GM12874 (cell line): ENCODE results near the gene LYST.

Experiments
- TF ChIP-seq, protein P1 (sequence below): IDR thresholded peaks from 2 replicates; pipeline ENCODE4 v1.5.1; 2011; ENCODE audit warnings: low read depth, mild to moderate bottlenecking, control low read depth, low read length, moderate library complexity; ENCODE audit not compliant: insufficient read depth

LYST gene

DNA sequence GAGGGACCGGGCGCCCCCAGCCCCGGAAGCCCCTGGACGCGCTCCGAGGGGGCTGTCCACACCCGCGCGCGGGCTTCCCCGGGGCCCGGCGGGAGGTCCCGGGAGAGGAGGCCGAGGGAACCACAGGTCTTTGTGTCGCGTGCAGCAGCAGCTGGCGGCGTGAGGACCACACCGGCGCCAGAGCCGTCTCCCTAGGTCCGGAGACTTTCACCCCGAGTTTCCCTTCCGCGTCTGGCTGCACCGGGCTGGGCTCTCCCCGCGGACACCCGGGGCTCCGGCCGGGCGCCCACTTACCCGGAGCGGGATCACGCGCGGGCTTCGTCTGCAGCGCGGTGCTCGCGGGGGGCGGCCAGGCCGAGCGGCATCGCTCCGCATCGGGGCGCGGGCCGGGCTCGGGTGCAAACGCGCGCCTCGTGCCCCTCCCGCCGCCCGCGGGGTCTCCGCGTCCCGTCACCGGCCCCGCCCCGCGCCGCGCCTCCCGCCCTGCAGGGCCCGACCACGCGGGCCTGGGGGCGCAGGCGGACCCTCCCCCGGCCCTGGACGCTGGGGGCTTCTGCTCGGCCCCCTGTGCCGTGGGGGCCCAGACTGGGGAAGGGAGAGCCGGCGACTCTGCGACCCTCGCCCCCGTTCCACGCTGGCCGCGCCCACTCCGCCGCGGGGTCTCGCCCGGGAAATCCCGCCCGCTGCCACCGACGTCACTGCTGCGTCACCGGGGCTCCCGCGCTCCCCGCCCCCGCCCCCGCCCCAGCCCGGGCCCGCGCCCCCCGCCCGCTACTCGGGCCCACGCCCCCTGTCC, 217.1 kb downstream of the LYST start, which contains the start of gene GNG4:
GNG4 (minus strand) TSS at position 417 of the 796 bp plus-strand sequence. CDS start 65,946 bp downstream, outside the sequence.
- TF ChIP-seq, protein P1, sequence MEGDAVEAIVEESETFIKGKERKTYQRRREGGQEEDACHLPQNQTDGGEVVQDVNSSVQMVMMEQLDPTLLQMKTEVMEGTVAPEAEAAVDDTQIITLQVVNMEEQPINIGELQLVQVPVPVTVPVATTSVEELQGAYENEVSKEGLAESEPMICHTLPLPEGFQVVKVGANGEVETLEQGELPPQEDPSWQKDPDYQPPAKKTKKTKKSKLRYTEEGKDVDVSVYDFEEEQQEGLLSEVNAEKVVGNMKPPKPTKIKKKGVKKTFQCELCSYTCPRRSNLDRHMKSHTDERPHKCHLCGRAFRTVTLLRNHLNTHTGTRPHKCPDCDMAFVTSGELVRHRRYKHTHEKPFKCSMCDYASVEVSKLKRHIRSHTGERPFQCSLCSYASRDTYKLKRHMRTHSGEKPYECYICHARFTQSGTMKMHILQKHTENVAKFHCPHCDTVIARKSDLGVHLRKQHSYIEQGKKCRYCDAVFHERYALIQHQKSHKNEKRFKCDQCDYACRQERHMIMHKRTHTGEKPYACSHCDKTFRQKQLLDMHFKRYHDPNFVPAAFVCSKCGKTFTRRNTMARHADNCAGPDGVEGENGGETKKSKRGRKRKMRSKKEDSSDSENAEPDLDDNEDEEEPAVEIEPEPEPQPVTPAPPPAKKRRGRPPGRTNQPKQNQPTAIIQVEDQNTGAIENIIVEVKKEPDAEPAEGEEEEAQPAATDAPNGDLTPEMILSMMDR, result no peak

DNA sequence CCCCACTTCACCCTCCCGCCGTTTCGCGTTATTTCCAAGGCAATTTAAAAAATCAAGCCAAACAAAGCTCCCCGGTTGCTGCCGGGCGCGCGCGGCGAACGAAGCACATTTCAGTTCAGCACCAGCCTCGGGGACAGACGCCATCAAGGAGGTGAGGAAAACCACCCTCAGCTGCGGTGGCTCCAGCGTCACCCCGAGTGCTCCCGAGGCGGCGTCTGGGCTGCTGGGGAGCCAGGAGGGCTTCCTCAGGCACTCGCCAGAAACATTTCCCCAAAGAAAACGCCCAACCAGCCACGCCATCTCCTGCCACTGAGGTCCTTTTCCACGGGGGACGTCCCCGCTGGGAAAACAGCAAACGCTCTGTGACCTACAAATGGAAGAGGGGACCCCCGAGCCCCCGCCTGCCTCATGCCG, 217.7 kb downstream of the LYST start:
- TF ChIP-seq, protein P1, result no peak

DNA sequence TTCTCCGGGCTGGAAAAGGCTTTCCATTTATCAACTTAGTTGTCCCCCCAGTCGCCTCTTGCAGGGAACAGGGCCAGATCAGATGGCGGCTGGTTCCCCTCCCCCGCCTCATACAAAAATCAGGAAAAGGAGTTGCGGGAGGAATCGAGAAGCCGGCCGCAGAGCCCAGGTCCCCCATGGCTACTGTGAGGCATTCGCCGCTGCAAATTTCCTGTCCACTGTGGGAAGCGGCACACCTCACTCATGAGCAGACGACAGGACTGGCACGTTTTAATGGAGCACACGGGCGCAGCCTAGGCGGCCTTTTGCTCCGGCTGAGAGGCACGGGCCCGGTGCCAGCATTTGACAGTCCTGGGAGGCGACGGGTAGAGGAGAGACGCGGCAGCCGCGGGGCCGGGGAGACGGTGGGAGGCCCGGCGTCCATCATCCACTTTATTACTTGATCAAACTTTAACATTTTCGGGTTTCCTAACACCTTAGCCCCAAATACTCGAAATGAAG, 218.2 kb downstream of the LYST start:
- TF ChIP-seq, protein P1, result no peak

DNA sequence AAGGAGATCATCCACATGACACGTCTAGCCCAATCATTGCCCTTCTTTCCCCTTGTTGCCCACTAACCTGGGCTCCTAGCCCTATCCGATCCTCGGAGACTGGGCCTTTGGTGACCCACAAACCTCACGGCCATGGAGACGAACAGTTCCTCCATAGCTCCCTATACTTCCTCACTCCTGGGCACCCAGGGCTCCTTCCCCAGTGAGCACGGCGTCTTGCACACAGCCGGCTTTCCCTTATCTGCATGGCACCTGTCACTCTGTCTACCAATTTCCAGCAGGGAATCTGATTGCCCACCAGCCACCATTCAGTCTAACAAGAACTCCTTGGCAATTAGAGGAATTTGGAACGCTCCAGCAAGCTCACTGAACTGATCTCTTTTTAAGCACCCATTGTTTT, 220.2 kb downstream of the LYST start:
- TF ChIP-seq, protein P1, result no peak

DNA sequence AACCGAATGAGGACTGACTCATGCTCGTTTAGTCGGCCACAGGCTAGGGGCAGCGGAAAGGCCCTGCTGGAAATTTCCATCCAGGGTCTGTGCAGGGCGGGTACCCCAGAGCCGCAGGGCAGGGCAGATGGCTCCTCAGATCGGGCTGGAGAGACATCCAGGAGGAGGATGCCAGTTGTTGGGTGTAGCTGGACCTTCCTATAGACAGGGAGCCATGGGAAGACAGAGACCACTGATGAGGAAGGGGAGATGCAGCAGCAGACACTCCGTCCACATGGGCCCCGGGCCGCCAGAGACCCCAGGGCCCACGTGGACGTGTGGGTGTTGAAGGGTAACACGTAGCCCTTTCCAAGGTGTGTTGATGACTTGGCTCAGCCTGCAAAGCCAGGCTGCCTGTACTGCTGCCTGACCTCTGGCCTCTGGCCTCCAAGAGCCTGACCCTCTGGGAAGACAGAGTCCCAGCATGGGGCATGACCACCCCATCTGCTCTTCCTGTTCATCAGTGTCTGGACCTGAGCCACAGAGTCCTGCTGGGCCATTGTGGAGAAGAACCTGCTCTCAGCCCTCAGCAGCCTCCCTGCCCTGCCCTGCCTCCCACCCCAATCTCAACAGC, 221.9 kb downstream of the LYST start:
- TF ChIP-seq, protein P1, result no peak

DNA sequence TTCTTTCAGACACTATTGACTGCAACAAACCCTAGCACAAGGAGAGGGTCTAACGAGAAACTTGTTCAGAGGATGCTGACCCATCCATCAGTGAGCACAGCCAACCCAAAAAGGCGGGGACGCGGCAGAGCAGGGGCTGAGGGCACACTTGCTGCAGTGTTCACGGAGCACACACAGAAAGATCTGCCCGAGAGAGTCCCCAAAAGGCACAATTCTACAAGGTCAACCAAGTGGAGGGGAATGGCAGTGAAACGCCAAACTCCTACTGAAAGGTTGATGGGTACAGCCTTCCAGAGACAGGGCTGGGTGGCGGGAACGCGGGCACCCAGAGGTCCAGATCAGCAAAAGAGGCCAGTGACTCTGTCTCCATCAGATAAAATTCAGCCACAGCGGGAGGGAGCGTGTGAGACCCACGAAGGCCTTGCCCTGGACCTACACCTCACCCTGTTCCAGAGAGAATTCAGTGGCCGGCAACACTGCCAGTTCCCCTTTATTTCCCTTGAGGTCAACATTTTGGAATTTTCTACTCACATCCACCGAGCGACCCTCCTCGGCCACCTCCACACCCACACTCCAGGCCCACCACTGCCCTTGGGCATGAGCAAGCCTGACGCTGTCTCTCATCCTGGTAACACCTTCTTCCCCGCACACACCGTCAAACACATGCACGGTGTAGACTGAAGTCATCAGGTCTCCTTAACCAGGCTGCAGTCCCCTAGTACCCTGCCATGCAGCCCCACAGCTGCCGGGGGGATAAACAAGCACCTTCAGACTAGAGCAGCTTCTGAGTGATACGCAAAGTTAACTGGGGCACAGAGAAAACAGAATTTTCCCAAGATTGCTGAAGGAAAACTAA, 222.6 kb downstream of the LYST start:
- TF ChIP-seq, protein P1, result no peak

DNA sequence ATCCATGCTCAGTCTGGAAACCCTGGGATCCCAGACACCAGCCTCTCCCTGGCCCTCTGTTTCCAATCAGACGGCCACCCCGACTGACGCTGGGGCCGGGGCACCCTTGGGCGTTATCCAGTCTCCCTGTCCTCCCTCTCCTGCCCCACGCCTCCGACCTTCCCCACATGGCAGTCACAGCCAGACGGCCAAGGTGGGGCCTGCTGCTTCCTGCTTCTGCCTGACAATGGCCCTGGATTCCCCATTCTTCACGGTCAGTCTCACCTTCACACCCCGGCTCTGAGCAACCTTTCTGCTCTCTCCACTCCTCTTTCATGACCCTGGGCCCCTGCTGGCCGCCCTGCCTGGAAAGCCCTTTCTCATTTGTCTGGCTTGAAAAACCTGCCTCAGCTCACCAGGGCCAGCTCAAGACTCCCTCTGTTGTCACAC, 223.7 kb downstream of the LYST start:
- TF ChIP-seq, protein P1, result no peak
